C4-2B (cell line): ENCODE results near the gene SLC6A17.

ENCODE experiments used
- ZFX ChIP-seq: fragments of 450-650 bp; IDR thresholded peaks from 2 replicates; pipeline ENCODE4 v1.6.1; 2017
- TF ChIP-seq, protein P1 (sequence below): fragments of 450-650 bp; conservative IDR thresholded peaks from 2 replicates; pipeline ENCODE4 v1.5.1; 2017; ENCODE audit warnings: mild to moderate bottlenecking

GRCh38 chr1:110207831-110208230 is 57.5 kb downstream of the SLC6A17 start:
- TF ChIP-seq, protein P1, sequence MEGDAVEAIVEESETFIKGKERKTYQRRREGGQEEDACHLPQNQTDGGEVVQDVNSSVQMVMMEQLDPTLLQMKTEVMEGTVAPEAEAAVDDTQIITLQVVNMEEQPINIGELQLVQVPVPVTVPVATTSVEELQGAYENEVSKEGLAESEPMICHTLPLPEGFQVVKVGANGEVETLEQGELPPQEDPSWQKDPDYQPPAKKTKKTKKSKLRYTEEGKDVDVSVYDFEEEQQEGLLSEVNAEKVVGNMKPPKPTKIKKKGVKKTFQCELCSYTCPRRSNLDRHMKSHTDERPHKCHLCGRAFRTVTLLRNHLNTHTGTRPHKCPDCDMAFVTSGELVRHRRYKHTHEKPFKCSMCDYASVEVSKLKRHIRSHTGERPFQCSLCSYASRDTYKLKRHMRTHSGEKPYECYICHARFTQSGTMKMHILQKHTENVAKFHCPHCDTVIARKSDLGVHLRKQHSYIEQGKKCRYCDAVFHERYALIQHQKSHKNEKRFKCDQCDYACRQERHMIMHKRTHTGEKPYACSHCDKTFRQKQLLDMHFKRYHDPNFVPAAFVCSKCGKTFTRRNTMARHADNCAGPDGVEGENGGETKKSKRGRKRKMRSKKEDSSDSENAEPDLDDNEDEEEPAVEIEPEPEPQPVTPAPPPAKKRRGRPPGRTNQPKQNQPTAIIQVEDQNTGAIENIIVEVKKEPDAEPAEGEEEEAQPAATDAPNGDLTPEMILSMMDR: peak; percentile 92
- no peak for TF ChIP-seq ZFX
